ENCODE measurements around the gene PAM16.

Gene PAM16

GRCh38 chr16:4322121-4323052 lies 28.7 kb downstream of the PAM16 start:
- in situ Hi-C loops (cut with HindIII; ENCODE audit: low sequenced_read_pairs) = no loop called here
- no peak for DNase-seq (ENCODE audit: low read depth, low spot score)
- no peak overlapping the region for H3K4me3 ChIP-seq (ENCODE audit: low read depth, low read length)
- TF ChIP-seq CTCF (IDR thresholded peaks at IDR 0.05; ENCODE audit: low read depth, low read length) = no peak

- DNase-seq (ENCODE audit: low read depth, low spot score) = no peak
- TF ChIP-seq CTCF (IDR thresholded peaks at IDR 0.05; ENCODE audit: low read depth, low read length) = no peak
- no peak overlapping the region for H3K4me3 ChIP-seq (ENCODE audit: low read depth, low read length)
- in situ Hi-C loops (cut with HindIII; ENCODE audit: low sequenced_read_pairs) = no loop called here
Measured at GRCh38 chr16:4321286-4322120, 29.6 kb downstream of the PAM16 start.

GRCh38 chr16:4320571-4321137 lies 30.5 kb downstream of the PAM16 start:
- in situ Hi-C loops (cut with HindIII; ENCODE audit: low sequenced_read_pairs) = no loop called here
- no peak for DNase-seq (ENCODE audit: low read depth, low spot score)
- no peak for TF ChIP-seq CTCF (IDR thresholded peaks at IDR 0.05; ENCODE audit: low read depth, low read length)
- H3K4me3 ChIP-seq (ENCODE audit: low read depth, low read length) = no peak overlapping the region

- TF ChIP-seq CTCF (IDR thresholded peaks at IDR 0.05; ENCODE audit: low read depth, low read length) = no peak
- DNase-seq (ENCODE audit: low read depth, low spot score) = no peak
- in situ Hi-C loops (cut with HindIII; ENCODE audit: low sequenced_read_pairs) = no loop called here
- H3K4me3 ChIP-seq (ENCODE audit: low read depth, low read length) = no peak overlapping the region
Measured at GRCh38 chr16:4319454-4320421, 31.4 kb downstream of the PAM16 start.

GRCh38 chr16:4318967-4319366 lies 32.2 kb downstream of the PAM16 start:
- TF ChIP-seq CTCF (IDR thresholded peaks at IDR 0.05; ENCODE audit: low read depth, low read length) = no peak
- in situ Hi-C loops (cut with HindIII; ENCODE audit: low sequenced_read_pairs) = no loop called here
- no peak for DNase-seq (ENCODE audit: low read depth, low spot score)
- H3K4me3 ChIP-seq (ENCODE audit: low read depth, low read length) = no peak overlapping the region

Data from astrocyte of the spinal cord (primary cell).